Measurements from ENCODE around the gene SUGP1. TPM values are rescaled to one million over a fixed set of nuclear protein-coding genes. Genes with fewer than 3 reads are reported as not detected.

The SUGP1 gene
- total RNA-seq, 2 donors from 2014 or later, result 13.5 to 16.3 TPM

DNA sequence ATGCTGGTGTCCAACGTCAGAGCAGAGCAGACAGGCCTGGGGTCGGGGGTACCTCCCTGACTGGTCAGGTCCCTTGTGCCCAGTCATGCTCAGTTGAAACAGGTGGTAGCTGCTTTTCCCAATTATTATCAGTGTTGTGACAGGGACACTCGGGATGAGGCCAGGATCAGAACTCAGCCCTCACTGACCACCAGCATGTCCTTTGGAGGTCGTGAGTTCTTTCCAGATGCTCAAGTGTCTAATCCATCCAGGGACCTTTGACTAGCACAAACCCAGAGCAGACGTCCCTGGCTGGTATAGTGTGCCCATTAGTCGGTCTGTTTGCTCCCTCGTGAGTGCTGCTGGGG lies 22.7 kb upstream of the SUGP1 start:
- no peaks in the 10 kb centered on the region for H3K9me3 ChIP-seq
- no peak overlapping the region for H3K27ac ChIP-seq
- no peaks in the 10 kb centered on the region for H3K27me3 ChIP-seq
- no peaks in the 10 kb centered on the region for H3K4me1 ChIP-seq
- TF ChIP-seq POLR2A (IDR thresholded peaks at IDR 0.05), result no peak
- TF ChIP-seq, protein P1, sequence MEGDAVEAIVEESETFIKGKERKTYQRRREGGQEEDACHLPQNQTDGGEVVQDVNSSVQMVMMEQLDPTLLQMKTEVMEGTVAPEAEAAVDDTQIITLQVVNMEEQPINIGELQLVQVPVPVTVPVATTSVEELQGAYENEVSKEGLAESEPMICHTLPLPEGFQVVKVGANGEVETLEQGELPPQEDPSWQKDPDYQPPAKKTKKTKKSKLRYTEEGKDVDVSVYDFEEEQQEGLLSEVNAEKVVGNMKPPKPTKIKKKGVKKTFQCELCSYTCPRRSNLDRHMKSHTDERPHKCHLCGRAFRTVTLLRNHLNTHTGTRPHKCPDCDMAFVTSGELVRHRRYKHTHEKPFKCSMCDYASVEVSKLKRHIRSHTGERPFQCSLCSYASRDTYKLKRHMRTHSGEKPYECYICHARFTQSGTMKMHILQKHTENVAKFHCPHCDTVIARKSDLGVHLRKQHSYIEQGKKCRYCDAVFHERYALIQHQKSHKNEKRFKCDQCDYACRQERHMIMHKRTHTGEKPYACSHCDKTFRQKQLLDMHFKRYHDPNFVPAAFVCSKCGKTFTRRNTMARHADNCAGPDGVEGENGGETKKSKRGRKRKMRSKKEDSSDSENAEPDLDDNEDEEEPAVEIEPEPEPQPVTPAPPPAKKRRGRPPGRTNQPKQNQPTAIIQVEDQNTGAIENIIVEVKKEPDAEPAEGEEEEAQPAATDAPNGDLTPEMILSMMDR (IDR thresholded peaks at IDR 0.05), result no peak
- no peak overlapping the region for H3K4me3 ChIP-seq
- ATAC-seq (no peak), DNase-seq (no peak)
- H3K36me3 ChIP-seq (replicated peaks in 1 of 2; ENCODE audit: insufficient read depth in 1 of 2, low read depth in 2 of 2), result peaks cover 25 to 44% of the 10 kb centered on the region in 2 donors
- intact Hi-C loops (cut with DNase I), result no loop called here
- WGBS, 2 donors, result 49% methylated on average over 7 of the region's 7 CpGs; no CpG with 5 or more reads in 1 of the 2 donors

DNA sequence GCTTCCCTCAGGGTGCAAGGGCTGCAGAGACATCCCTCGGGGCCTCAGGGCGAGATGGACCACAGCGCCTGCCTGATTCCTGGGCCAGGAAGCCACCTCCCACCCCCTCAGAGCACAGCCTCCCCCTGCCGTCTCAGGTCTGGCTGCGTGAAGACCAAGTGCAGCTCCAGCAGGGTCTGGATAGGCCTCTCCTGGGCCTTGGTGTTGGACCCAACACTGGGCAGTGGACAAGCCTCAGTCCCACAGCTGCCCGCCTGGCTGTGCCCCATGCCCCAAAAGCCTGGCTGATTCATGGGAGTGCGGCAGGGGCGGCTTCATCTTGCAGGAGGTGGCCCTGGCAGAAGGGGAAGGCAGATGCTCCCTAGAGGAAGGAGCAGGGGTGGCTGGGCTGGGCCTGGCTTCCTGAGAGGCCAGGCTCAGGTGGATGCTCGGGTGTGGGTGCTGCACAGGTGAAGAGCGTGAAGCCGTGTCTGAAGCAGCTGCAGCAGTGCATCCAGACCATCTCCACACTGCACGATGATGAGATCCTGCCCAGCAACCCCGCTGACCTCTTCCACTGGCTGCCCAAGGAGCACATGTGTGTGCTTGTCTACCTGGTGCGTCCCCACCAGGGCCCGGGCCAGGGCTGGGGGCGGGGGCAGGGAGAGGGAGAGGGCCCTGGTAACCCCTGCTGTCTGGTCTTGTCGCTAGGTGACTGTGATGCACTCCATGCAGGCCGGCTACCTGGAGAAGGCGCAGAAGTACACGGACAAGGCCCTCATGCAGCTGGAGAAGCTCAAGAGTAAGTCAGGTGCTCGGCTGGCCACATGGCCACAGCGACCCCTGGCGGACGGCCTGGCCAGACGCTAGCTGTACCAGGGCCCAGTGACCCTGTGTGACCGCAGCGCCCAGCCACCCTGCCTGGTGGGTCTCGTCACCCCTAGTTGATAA lies 22.0 kb upstream of the SUGP1 start:
- no peak overlapping the region for H3K4me3 ChIP-seq
- H3K9me3 ChIP-seq, result no peaks in the 10 kb centered on the region
- H3K4me1 ChIP-seq, result no peaks in the 10 kb centered on the region
- intact Hi-C loops (cut with DNase I), result no loop called here
- no peak for TF ChIP-seq POLR2A (IDR thresholded peaks at IDR 0.05)
- TF ChIP-seq, protein P1 (IDR thresholded peaks at IDR 0.05), result peak; percentile 68 to 81 (median 77)
- WGBS, 2 donors, result 60% methylated on average over 28 of the region's 28 CpGs; no CpG with 5 or more reads in 1 of the 2 donors
- DNase-seq, result peak; percentile 67 to 81 (median 72)
- ATAC-seq, result peak; percentile 74
- H3K27me3 ChIP-seq, result no peaks in the 10 kb centered on the region
- peaks cover 26 to 47% of the 10 kb centered on the region in 2 donors for H3K36me3 ChIP-seq (replicated peaks in 1 of 2; ENCODE audit: insufficient read depth in 1 of 2, low read depth in 2 of 2)
- H3K27ac ChIP-seq, result no peak overlapping the region

DNA sequence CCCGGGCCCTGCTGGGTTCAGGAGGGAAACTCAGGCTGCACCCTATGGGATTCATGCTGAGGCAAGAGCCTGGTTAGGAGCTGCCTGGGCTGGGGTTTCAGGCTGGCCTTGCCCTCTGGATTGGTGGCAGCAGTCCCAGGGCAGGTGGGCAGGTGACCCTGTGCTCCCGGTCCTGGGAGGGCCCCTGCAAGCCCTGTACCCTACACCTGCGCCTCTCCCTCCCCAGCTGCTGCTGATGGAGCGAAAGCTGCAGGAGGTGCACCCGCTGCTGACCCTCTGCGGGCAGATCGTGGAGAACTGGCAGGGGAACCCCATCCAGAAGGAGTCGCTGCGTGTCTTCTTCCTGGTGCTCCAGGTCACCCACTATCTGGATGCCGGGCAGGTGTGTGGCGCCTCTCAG lies 20.7 kb upstream of the SUGP1 start:
- WGBS, 2 donors, result 82 to 87% methylated on average over 4 to 11 of the region's 11 CpGs
- no peak for ATAC-seq
- peaks cover 26 to 44% of the 10 kb centered on the region in 2 donors for H3K36me3 ChIP-seq (replicated peaks in 1 of 2; ENCODE audit: insufficient read depth in 1 of 2, low read depth in 2 of 2)
- H3K9me3 ChIP-seq, result no peaks in the 10 kb centered on the region
- no peak overlapping the region for H3K27ac ChIP-seq
- H3K27me3 ChIP-seq, result no peaks in the 10 kb centered on the region
- DNase-seq, result no peak
- intact Hi-C loops (cut with DNase I), result no loop called here
- no peaks in the 10 kb centered on the region for H3K4me1 ChIP-seq
- TF ChIP-seq, protein P1 (IDR thresholded peaks at IDR 0.05), result no peak
- no peak for TF ChIP-seq POLR2A (IDR thresholded peaks at IDR 0.05)
- no peak overlapping the region for H3K4me3 ChIP-seq

DNA sequence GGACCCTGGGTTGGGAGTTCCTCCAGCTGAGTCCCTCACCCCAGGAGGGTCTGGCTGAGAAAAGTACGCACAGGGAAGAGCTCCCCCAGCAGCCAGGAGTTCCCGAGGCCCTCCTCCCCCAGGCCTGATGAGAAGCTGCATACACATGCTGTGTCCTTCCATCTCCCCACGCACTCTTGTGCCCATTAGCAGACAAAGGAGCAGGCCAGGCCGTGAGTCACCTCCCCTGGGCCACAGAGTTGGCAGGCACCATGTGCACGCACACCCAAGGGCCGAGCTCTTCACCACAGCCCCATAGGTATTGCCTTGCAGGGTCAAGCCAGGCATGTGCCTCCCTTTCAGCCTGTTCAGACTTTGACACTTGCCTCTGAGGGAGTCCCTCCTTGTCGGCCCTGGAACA lies 17.8 kb upstream of the SUGP1 start:
- H3K4me1 ChIP-seq, result no peaks in the 10 kb centered on the region
- intact Hi-C loops (cut with DNase I), result no loop called here
- peaks cover 13 to 28% of the 10 kb centered on the region in 2 donors for H3K36me3 ChIP-seq (replicated peaks in 1 of 2; ENCODE audit: insufficient read depth in 1 of 2, low read depth in 2 of 2)
- DNase-seq (no peak), ATAC-seq (no peak)
- 83 to 96% methylated on average over 6 to 7 of the region's 7 CpGs for WGBS, 2 donors
- H3K9me3 ChIP-seq, result no peaks in the 10 kb centered on the region
- TF ChIP-seq POLR2A (IDR thresholded peaks at IDR 0.05), result no peak
- TF ChIP-seq, protein P1 (IDR thresholded peaks at IDR 0.05), result no peak
- no peak overlapping the region for H3K27ac ChIP-seq
- no peak overlapping the region for H3K4me3 ChIP-seq
- no peaks in the 10 kb centered on the region for H3K27me3 ChIP-seq

Data from body of pancreas (tissue), 4 donors.